H9 (cell line): ENCODE data around the gene MYLK4. TPM values are rescaled to one million over a fixed set of nuclear protein-coding genes. Genes with fewer than 3 reads are reported as not detected.

ENCODE experiments used
- DNase-seq: peaks from one replicate; pipeline ENCODE4 v3.0.0-alpha.2; 2017
- H2AFZ ChIP-seq: one replicate; pipeline ENCODE4 v1.6.1; 2013; ENCODE audit warnings: mild to moderate bottlenecking, low read length, control low read depth, moderate library complexity
- H2AK5ac ChIP-seq: 2 replicates; pipeline ENCODE4 v1.6.1; 2013; ENCODE audit warnings: low read length, control low read depth, mixed read lengths; ENCODE audit not compliant: insufficient read length
- H2BK120ac ChIP-seq: one replicate; pipeline ENCODE4 v1.6.1; 2013; ENCODE audit warnings: low read depth, mild to moderate bottlenecking, low read length, control low read depth, inconsistent platforms; ENCODE audit not compliant: poor library complexity, severe bottlenecking
- H2BK12ac ChIP-seq: 2 replicates; pipeline ENCODE4 v1.6.1; 2013; ENCODE audit warnings: low read length, control low read depth, mixed read lengths, low read depth; ENCODE audit not compliant: insufficient read length
- H2BK15ac ChIP-seq: 2 replicates; pipeline ENCODE4 v1.6.1; 2013; ENCODE audit warnings: low read depth, low read length, control low read depth
- H2BK20ac ChIP-seq: one replicate; pipeline ENCODE4 v1.6.1; 2013; ENCODE audit warnings: low read depth, mild to moderate bottlenecking, low read length, control low read depth, inconsistent platforms; ENCODE audit not compliant: poor library complexity, severe bottlenecking
- H2BK5ac ChIP-seq: 2 replicates; pipeline ENCODE4 v1.6.1; 2013; ENCODE audit warnings: low read length, control low read depth, mixed read lengths; ENCODE audit not compliant: insufficient read length
- H3K14ac ChIP-seq: 2 replicates; pipeline ENCODE4 v1.6.1; 2013; ENCODE audit warnings: low read length, control low read depth; ENCODE audit not compliant: insufficient read depth
- H3K18ac ChIP-seq: 2 replicates; pipeline ENCODE4 v1.6.1; 2013; ENCODE audit warnings: low read depth, mild to moderate bottlenecking, mixed read lengths, low read length, control low read depth; ENCODE audit not compliant: insufficient read length
- H3K23ac ChIP-seq: 2 replicates; pipeline ENCODE4 v1.6.1; 2013; ENCODE audit warnings: low read length, control low read depth, mixed read lengths, low read depth; ENCODE audit not compliant: insufficient read length
- H3K23me2 ChIP-seq: 2 replicates; pipeline ENCODE4 v1.6.1; 2013; ENCODE audit warnings: low read depth, mild to moderate bottlenecking, mixed read lengths, low read length, control low read depth; ENCODE audit not compliant: insufficient read length, poor library complexity, severe bottlenecking
- H3K27ac ChIP-seq: 2 replicates; pipeline ENCODE4 v1.5.1; 2013; ENCODE audit warnings: low read length, control low read depth, mixed read lengths, low read depth; ENCODE audit not compliant: insufficient read length
- H3K27me3 ChIP-seq: 2 replicates; pipeline ENCODE4 v1.6.1; 2013; ENCODE audit warnings: low read length, control low read depth, inconsistent platforms; ENCODE audit not compliant: insufficient read depth
- H3K4ac ChIP-seq: 2 replicates; pipeline ENCODE4 v1.6.1; 2013; ENCODE audit warnings: low read depth, mild to moderate bottlenecking, control low read depth, inconsistent platforms, low read length, moderate library complexity
- H3K4me1 ChIP-seq: 2 replicates; pipeline ENCODE4 v1.6.1; 2013; ENCODE audit warnings: low read length, control low read depth, inconsistent platforms; ENCODE audit not compliant: insufficient read depth
- H3K4me2 ChIP-seq: 2 replicates; pipeline ENCODE4 v1.6.1; 2013; ENCODE audit warnings: low read length, control low read depth, mixed read lengths; ENCODE audit not compliant: insufficient read length, insufficient read depth
- H3K56ac ChIP-seq: 2 replicates; pipeline ENCODE4 v1.6.1; 2013; ENCODE audit warnings: low read depth, mild to moderate bottlenecking, mixed read lengths, low read length, control low read depth; ENCODE audit not compliant: insufficient read length
- H3K79me1 ChIP-seq: 2 replicates; pipeline ENCODE4 v1.6.1; 2013; ENCODE audit warnings: low read depth, mild to moderate bottlenecking, moderate library complexity, low read length, control low read depth, inconsistent platforms; ENCODE audit not compliant: insufficient read depth, poor library complexity, severe bottlenecking
- H3K79me2 ChIP-seq: 2 replicates; pipeline ENCODE4 v1.6.1; 2013; ENCODE audit warnings: low read length, control low read depth, inconsistent platforms; ENCODE audit not compliant: insufficient read depth
- H3K9ac ChIP-seq: 2 replicates; pipeline ENCODE4 v1.6.1; 2013; ENCODE audit warnings: low read length, control low read depth, mixed read lengths; ENCODE audit not compliant: insufficient read length; ENCODE audit errors: extremely low read depth
- H3K9me3 ChIP-seq: one replicate; pipeline ENCODE4 v1.6.1; 2013; ENCODE audit warnings: low read depth, low read length, inconsistent platforms; ENCODE audit not compliant: control insufficient read depth
- H3T11ph ChIP-seq: one replicate; pipeline ENCODE4 v1.6.1; 2013; ENCODE audit warnings: mild to moderate bottlenecking, low read length, control low read depth, inconsistent platforms
- H4K20me1 ChIP-seq: one replicate; pipeline ENCODE4 v1.6.1; 2013; ENCODE audit not compliant: control insufficient read depth, insufficient read length, insufficient read depth
- H4K5ac ChIP-seq: 2 replicates; pipeline ENCODE4 v1.6.1; 2013; ENCODE audit warnings: low read depth, mild to moderate bottlenecking, mixed read lengths, low read length, control low read depth; ENCODE audit not compliant: insufficient read length
- H4K8ac ChIP-seq: replicated peaks from 2 replicates; pipeline ENCODE4 v1.6.1; 2013; ENCODE audit warnings: low read length, control low read depth, mixed read lengths, low read depth; ENCODE audit not compliant: insufficient read length
- H4K91ac ChIP-seq: 2 replicates; pipeline ENCODE4 v1.6.1; 2013; ENCODE audit warnings: low read depth, mild to moderate bottlenecking, moderate library complexity, mixed read lengths, low read length, control low read depth; ENCODE audit not compliant: insufficient read length
- H3K27ac Mint-ChIP-seq, 3 experiments: 2 replicates in 2 of 3; 3 replicates in 1 of 3; pipeline ENCODE4 v1.8.0; 2020 to 2021; ENCODE audit warnings: mixed read lengths in 3 of 3, mild to moderate bottlenecking in 1 of 3, moderate library complexity in 1 of 3
- H3K27me3 Mint-ChIP-seq: 2 replicates; pipeline ENCODE4 v1.8.0; 2021; ENCODE audit warnings: low read depth, mild to moderate bottlenecking, moderate library complexity, mixed read lengths
- H3K36me3 Mint-ChIP-seq, 3 experiments: 2 replicates in 2 of 3; 3 replicates in 1 of 3; pipeline ENCODE4 v1.8.0; 2020 to 2021; ENCODE audit warnings: low read depth in 3 of 3, mixed read lengths in 3 of 3; ENCODE audit not compliant: insufficient read depth in 1 of 3
- H3K4me1 Mint-ChIP-seq, 2 experiments: 2 replicates each; pipeline ENCODE4 v1.8.0; 2020; ENCODE audit warnings: mixed read lengths in 2 of 2
- H3K4me3 Mint-ChIP-seq, 2 experiments: 2 replicates in 1 of 2; 3 replicates in 1 of 2; pipeline ENCODE4 v1.8.0; 2020 to 2021; ENCODE audit warnings: mild to moderate bottlenecking in 2 of 2, mixed read lengths in 2 of 2, moderate library complexity in 1 of 2
- H3K9me3 Mint-ChIP-seq, 2 experiments: 2 replicates in 1 of 2; 3 replicates in 1 of 2; pipeline ENCODE4 v1.8.0; 2020; ENCODE audit warnings: mild to moderate bottlenecking in 2 of 2, mixed read lengths in 2 of 2, moderate library complexity in 1 of 2
- CTCF ChIP-seq: fragments of 200-600 bp; sonication (generic); conservative IDR thresholded peaks from 3 replicates; pipeline ENCODE4 v1.8.0; 2021; ENCODE audit warnings: antibody characterized with exemption, mild to moderate bottlenecking
- WGBS: extraction: QIAGEN DNeasy Blood & Tissue Kit; methylation state at CpG from one replicate; pipeline ENCODE4 v1.1.7; 2013; ENCODE audit warnings: missing lambda C conversion rate, low lambda C conversion rate, mixed read lengths; ENCODE audit not compliant: insufficient read length; ENCODE audit errors: extremely low coverage; 5-methylcytosine and 5-hydroxymethylcytosine counted together
- total RNA-seq: library from RNA; stranded (reverse); gene quantifications from 2 replicates; pipeline ENCODE4 v1.2.1, GENCODE V29; 2021

MYLK4 gene
- total RNA-seq, 1 experiment from 2014 or later: 0.28 TPM

GRCh38 chr6:2669067-2669700 lies 81.5 kb downstream of the MYLK4 start:
- no peaks in the 10 kb centered on the region for H3K9me3 ChIP-seq
- H2BK20ac ChIP-seq: no peak overlapping the region
- no peak overlapping the region for H3K4me2 ChIP-seq
- no peak overlapping the region for H3K56ac ChIP-seq
- no peak for DNase-seq
- Mint-ChIP-seq H3K27me3 (no peaks in the 10 kb centered on the region; the same call in 1 of the 2 replicates), H3K4me3 (no peak overlapping the region), H3K4me1 (peaks cover 23 to 27% of the 10 kb centered on the region in 2 experiments), H3K27ac (peak overlapping the region in 1 of 3 experiments; percentile 74; a peak in 1 of 7 replicates), H3K9me3 (no peaks in the 10 kb centered on the region; a peak in 1 of 5 replicates), H3K36me3 (no peaks in the 10 kb centered on the region; a peak in 1 of 7 replicates)
- no peak overlapping the region for H3K4ac ChIP-seq
- H3K18ac ChIP-seq: no peak overlapping the region
- H2BK12ac ChIP-seq: no peak overlapping the region
- peaks cover 14% of the 10 kb centered on the region; the same call in 1 of the 2 replicates for H3K4me1 ChIP-seq
- no CpG with 5 or more reads among the region's 12 CpGs for WGBS
- no peak overlapping the region for H2BK15ac ChIP-seq
- H3K23me2 ChIP-seq: no peaks in the 10 kb centered on the region
- H4K20me1 ChIP-seq: no peaks in the 10 kb centered on the region
- H3K27ac ChIP-seq: no peak overlapping the region
- H3K9ac ChIP-seq: no peak overlapping the region
- no peak overlapping the region for H2AFZ ChIP-seq
- no peaks in the 10 kb centered on the region for H3K79me1 ChIP-seq
- H3K27me3 ChIP-seq: no peaks in the 10 kb centered on the region; the same call in 1 of the 2 replicates
- no peaks in the 10 kb centered on the region for H3K79me2 ChIP-seq
- no peak overlapping the region for H3K23ac ChIP-seq
- no peak overlapping the region for H2BK120ac ChIP-seq
- H2AK5ac ChIP-seq: no peak overlapping the region
- H2BK5ac ChIP-seq: no peak overlapping the region
- TF ChIP-seq CTCF: no peak
- H3T11ph ChIP-seq: no peak overlapping the region
- no peak overlapping the region for H4K5ac ChIP-seq
- H4K8ac ChIP-seq: no peak overlapping the region
- no peak overlapping the region for H3K14ac ChIP-seq
- no peak overlapping the region for H4K91ac ChIP-seq
